ENCODE results near the gene RPS24. TPM values are rescaled to one million over a fixed set of nuclear protein-coding genes. Genes with fewer than 3 reads are reported as not detected.

Gene RPS24
- total and polyA plus RNA-seq, 2 of the 13 experiments (the other 11 are each of a cell fraction or from before 2014, with no cell fraction given) = 2,690 to 3,319 TPM

- TF ChIP-seq PLSCR1 (CRISPR knock-in tag; IDR thresholded peaks at IDR 0.05; ENCODE audit: borderline replicate concordance) (no peak), SP140L (CRISPR knock-in tag; IDR thresholded peaks at IDR 0.05; ENCODE audit: borderline replicate concordance) (no peak), ZNF644 (CRISPR knock-in tag; IDR thresholded peaks at IDR 0.05; ENCODE audit: low read depth) (no peak)
Measured at GRCh38 chr10:78013564-78013963, 20.1 kb upstream of the RPS24 start (continued).

GRCh38 chr10:78015546-78015945 lies 18.1 kb upstream of the RPS24 start:
- TF ChIP-seq MTF2 (CRISPR knock-in tag; IDR thresholded peaks at IDR 0.05; ENCODE audit: borderline replicate concordance) (no peak), KLF16 (CRISPR knock-in tag; IDR thresholded peaks at IDR 0.05) (no peak), ISL2 (CRISPR knock-in tag; IDR thresholded peaks at IDR 0.05) (no peak), DNMT3B (CRISPR knock-in tag; conservative IDR thresholded peaks at IDR 0.05) (no peak), ZNF496 (CRISPR knock-in tag; IDR thresholded peaks at IDR 0.05; ENCODE audit: insufficient replicate concordance) (no peak), DBP (CRISPR knock-in tag; IDR thresholded peaks at IDR 0.05; ENCODE audit: not compliant biosample characterization) (no peak), CEBPG (CRISPR knock-in tag; IDR thresholded peaks at IDR 0.05) (no peak), RFXAP (CRISPR knock-in tag; IDR thresholded peaks at IDR 0.05; ENCODE audit: borderline replicate concordance) (no peak), ZNF430 (CRISPR knock-in tag; IDR thresholded peaks at IDR 0.05) (no peak), TAF15 (IDR thresholded peaks at IDR 0.05; ENCODE audit: low read depth, low read length, poor library complexity, severe bottlenecking) (no peak), ZKSCAN1 (IDR thresholded peaks at IDR 0.05; ENCODE audit: low read length) (no peak), MED8 (CRISPR knock-in tag; IDR thresholded peaks at IDR 0.05; ENCODE audit: insufficient replicate concordance) (no peak), ZNF44 (CRISPR knock-in tag; IDR thresholded peaks at IDR 0.05) (no peak)
- no peak overlapping the region for H3K27ac ChIP-seq (ENCODE audit: extremely low read length, insufficient read depth, low read length)
- WGBS (ENCODE audit: low lambda C conversion rate) = 95% methylated on average over 5 of the region's 5 CpGs
- POLR2A ChIA-PET = no interaction called here
- FAIRE-seq (no peak), ATAC-seq (no peak), DNase-seq (ENCODE audit: low spot score) (no peak)
- no peaks in the 10 kb centered on the region for H3K4me1 ChIP-seq (ENCODE audit: insufficient read depth, low read length)
- H3K4me3 ChIP-seq (replicated peaks in 1 of 3; ENCODE audit: insufficient read depth in 1 of 3, low read depth in 2 of 3, low read length in 3 of 3) = no peak overlapping the region
- H3K4me2 ChIP-seq (ENCODE audit: low read depth, low read length) = no peak overlapping the region
- intact Hi-C loops (cut with micrococcal nuclease; ENCODE audit: unreplicated experiment) = no loop called here
- peaks cover 39 to 86% of the 10 kb centered on the region in 2 experiments for H3K36me3 ChIP-seq (replicated peaks in 1 of 2; ENCODE audit: control insufficient read depth in 1 of 2, insufficient read depth in 2 of 2, low read length in 2 of 2)
- CTCF ChIA-PET (ENCODE audit: low intra/inter-chr PET ratio, low total read pairs) = no interaction called here
- no peaks in the 10 kb centered on the region for H3K79me2 ChIP-seq (ENCODE audit: insufficient read depth, low read length)
- no peak overlapping the region for H2AFZ ChIP-seq (ENCODE audit: low read length)
- in situ Hi-C loops (cut with HindIII; ENCODE audit: extremely low pct_ligation_motif_present, low pct_unique_long_range_greater_than_20kb) = no loop called here
- no peaks in the 10 kb centered on the region for H4K20me1 ChIP-seq (ENCODE audit: insufficient read depth, low read length)
- no peaks in the 10 kb centered on the region for H3K27me3 ChIP-seq (ENCODE audit: control insufficient read depth in 1 of 2, insufficient read depth in 2 of 2, low read length in 2 of 2)
- H3K9me3 ChIP-seq (ENCODE audit: low read length) = no peaks in the 10 kb centered on the region
- no TSS peak for BruUV-seq (replicated peaks)
- no peak overlapping the region for H3K9ac ChIP-seq (ENCODE audit: insufficient read depth, low read depth, low read length)

Measured in HepG2 (cell line).